GM23338 (cell line): ENCODE results near the gene GPRC5D. TPM values are rescaled to one million over a fixed set of nuclear protein-coding genes. Genes with fewer than 3 reads are reported as not detected.

Source experiments
- ATAC-seq: fragments of 200-7000 bp; cut with Tn5 transposase; 3 replicates; pipeline ENCODE4 v1.9.1; 2020
- DNase-seq: peaks from one replicate; pipeline ENCODE4 v3.0.0-alpha.2; 2015; ENCODE audit warnings: low spot score
- H2AFZ ChIP-seq: fragments of 200-600 bp; sonication (generic); 2 replicates; pipeline ENCODE4 v1.8.0; 2016; ENCODE audit warnings: antibody characterized with exemption, mild to moderate bottlenecking, moderate library complexity
- H3F3A ChIP-seq: fragments of 200-600 bp; sonication (generic); replicated peaks from 2 replicates; pipeline ENCODE4 v1.8.0; 2017; ENCODE audit warnings: antibody characterized with exemption, mixed run types, low read depth
- H3K27ac ChIP-seq: fragments of 200-600 bp; sonication (generic); 2 replicates; pipeline ENCODE4 v1.6.1; 2016; ENCODE audit warnings: low read depth
- H3K27me3 ChIP-seq: fragments of 200-600 bp; sonication (generic); 2 replicates; pipeline ENCODE4 v1.8.0; 2016; ENCODE audit warnings: mild to moderate bottlenecking, mixed run types, moderate library complexity; ENCODE audit not compliant: insufficient read depth
- H3K36me3 ChIP-seq: fragments of 200-600 bp; sonication (generic); 2 replicates; pipeline ENCODE4 v1.8.0; 2016; ENCODE audit warnings: mild to moderate bottlenecking; ENCODE audit not compliant: insufficient read depth
- H3K4me1 ChIP-seq: fragments of 200-600 bp; sonication (generic); 2 replicates; pipeline ENCODE4 v1.8.0; 2016; ENCODE audit warnings: mild to moderate bottlenecking, moderate library complexity; ENCODE audit not compliant: insufficient read depth
- H3K4me2 ChIP-seq: fragments of 200-600 bp; sonication (generic); 2 replicates; pipeline ENCODE4 v1.7.1; 2017; ENCODE audit warnings: mixed run types
- H3K4me3 ChIP-seq: fragments of 200-600 bp; sonication (generic); 2 replicates; pipeline ENCODE4 v1.6.1; 2016; ENCODE audit warnings: mixed run types
- H3K79me2 ChIP-seq: fragments of 200-600 bp; sonication (generic); replicated peaks from 2 replicates; pipeline ENCODE4 v1.8.0; 2017; ENCODE audit warnings: mild to moderate bottlenecking; ENCODE audit not compliant: insufficient read depth
- H3K9me2 ChIP-seq: fragments of 200-600 bp; sonication (generic); 2 replicates; pipeline ENCODE4 v1.8.0; 2017; ENCODE audit not compliant: insufficient read depth
- H4K20me1 ChIP-seq: fragments of 200-600 bp; sonication (generic); replicated peaks from 2 replicates; pipeline ENCODE4 v1.8.0; 2017; ENCODE audit warnings: mild to moderate bottlenecking; ENCODE audit not compliant: insufficient read depth
- H3K27ac Mint-ChIP-seq: 2 replicates; pipeline ENCODE4 v1.8.0; 2020; ENCODE audit warnings: inconsistent platforms, mild to moderate bottlenecking, moderate library complexity, mixed read lengths
- H3K27me3 Mint-ChIP-seq: 3 replicates; pipeline ENCODE4 v1.8.0; 2022; ENCODE audit warnings: low read depth, mild to moderate bottlenecking, moderate library complexity, mixed read lengths, inconsistent platforms; ENCODE audit not compliant: insufficient read depth, poor library complexity
- H3K36me3 Mint-ChIP-seq: 3 replicates; pipeline ENCODE4 v1.8.0; 2021; ENCODE audit warnings: low read depth, mild to moderate bottlenecking, inconsistent platforms, moderate library complexity, mixed read lengths
- H3K4me1 Mint-ChIP-seq: 3 replicates; pipeline ENCODE4 v1.8.0; 2020; ENCODE audit warnings: mild to moderate bottlenecking, inconsistent platforms, mixed read lengths
- H3K4me3 Mint-ChIP-seq: 3 replicates; pipeline ENCODE4 v1.8.0; 2021; ENCODE audit warnings: moderate library complexity, mild to moderate bottlenecking, inconsistent platforms, mixed read lengths
- H3K9me3 Mint-ChIP-seq: 3 replicates; pipeline ENCODE4 v1.8.0; 2020; ENCODE audit warnings: moderate library complexity, mild to moderate bottlenecking, inconsistent platforms, mixed read lengths
- CREB1 ChIP-seq: fragments of 250-450 bp; sonication (Bioruptor Pico); IDR thresholded peaks from 2 replicates; pipeline ENCODE4 v1.5.0; 2020; ENCODE audit warnings: low read depth, mild to moderate bottlenecking, moderate library complexity
- CTCF ChIP-seq, 2 experiments: fragments of 200-600 bp in 1 of 2; sonication (generic) in 1 of 2; conservative IDR thresholded peaks; 2 replicates each; pipeline versions ENCODE4 v1.5.1 to v1.6.1; 2016 to 2017; ENCODE audit warnings: antibody characterized with exemption in 2 of 2, low read depth in 2 of 2, mild to moderate bottlenecking in 2 of 2, moderate library complexity in 1 of 2
- ETS1 ChIP-seq: IDR thresholded peaks from 2 replicates; pipeline ENCODE4 v1.6.1; 2016; ENCODE audit warnings: antibody characterized with exemption
- EZH2 ChIP-seq: fragments of 200-600 bp; sonication (generic); IDR thresholded peaks from one replicate; pipeline ENCODE4 v1.8.0; 2017; ENCODE audit warnings: antibody characterized with exemption, mild to moderate bottlenecking, low read depth; ENCODE audit not compliant: unreplicated experiment
- JUNB ChIP-seq: IDR thresholded peaks from one replicate; pipeline ENCODE4 v1.6.1; 2016; ENCODE audit warnings: antibody characterized with exemption; ENCODE audit not compliant: unreplicated experiment
- NANOG ChIP-seq: IDR thresholded peaks from 2 replicates; pipeline ENCODE4 v1.6.1; 2016; ENCODE audit warnings: antibody characterized with exemption, borderline replicate concordance
- POLR2AphosphoS5 ChIP-seq: IDR thresholded peaks from 2 replicates; pipeline ENCODE4 v1.6.1; 2016; ENCODE audit warnings: antibody characterized with exemption, low read depth
- ZNF462 ChIP-seq: fragments of 250-450 bp; sonication (Bioruptor Pico); IDR thresholded peaks from 2 replicates; pipeline ENCODE4 v1.5.0; 2020; ENCODE audit warnings: mild to moderate bottlenecking, moderate library complexity
- polyA plus RNA-seq: library from polyadenylated mRNA; unstranded; fragments of >200 nt; fragmentation: Nextera tagmentation; extraction: Ambion mirVana; gene quantifications from 2 replicates; pipeline ENCODE4 v1.2.1, GENCODE V29; 2016
- total RNA-seq: library from RNA; depleted of rRNA; stranded (reverse); fragments of >200 nt; shearing (Covaris generic); gene quantifications from 2 replicates; pipeline ENCODE4 v1.2.3, GENCODE V29; 2014
- TF ChIP-seq, protein P1 (sequence below): IDR thresholded peaks from one replicate; pipeline ENCODE4 v1.6.1; 2018; ENCODE audit warnings: antibody characterized with exemption; ENCODE audit not compliant: unreplicated experiment

The GPRC5D gene
- total and polyA plus RNA-seq, 2 experiments from 2014 or later = not detected

- Mint-ChIP-seq H3K4me3 (no peak overlapping the region), H3K4me1 (no peaks in the 10 kb centered on the region), H3K27me3 (peaks cover 6% of the 10 kb centered on the region), H3K36me3 (no peaks in the 10 kb centered on the region), H3K27ac (no peak overlapping the region), H3K9me3 (no peaks in the 10 kb centered on the region)
- ATAC-seq (no peak), DNase-seq (no peak)
- no peaks in the 10 kb centered on the region for H3K79me2 ChIP-seq
- no peak for TF ChIP-seq CTCF (conservative IDR thresholded peaks at IDR 0.05; ENCODE audit: low read depth in 2 of 2)
- H3K4me1 ChIP-seq = no peaks in the 10 kb centered on the region
- H3K4me3 ChIP-seq = no peak overlapping the region
- H3K27me3 ChIP-seq = no peaks in the 10 kb centered on the region
- no peaks in the 10 kb centered on the region for H3K9me2 ChIP-seq
- no peak overlapping the region for H3K4me2 ChIP-seq
- no peaks in the 10 kb centered on the region for H4K20me1 ChIP-seq
- H3K27ac ChIP-seq = no peak overlapping the region
- H3F3A ChIP-seq = no peaks in the 10 kb centered on the region
- H2AFZ ChIP-seq = no peak overlapping the region
- H3K36me3 ChIP-seq = no peaks in the 10 kb centered on the region
These were observed 4.1 kb downstream of the GPRC5D start for GRCh38 chr12:12947902-12948301.

DNA sequence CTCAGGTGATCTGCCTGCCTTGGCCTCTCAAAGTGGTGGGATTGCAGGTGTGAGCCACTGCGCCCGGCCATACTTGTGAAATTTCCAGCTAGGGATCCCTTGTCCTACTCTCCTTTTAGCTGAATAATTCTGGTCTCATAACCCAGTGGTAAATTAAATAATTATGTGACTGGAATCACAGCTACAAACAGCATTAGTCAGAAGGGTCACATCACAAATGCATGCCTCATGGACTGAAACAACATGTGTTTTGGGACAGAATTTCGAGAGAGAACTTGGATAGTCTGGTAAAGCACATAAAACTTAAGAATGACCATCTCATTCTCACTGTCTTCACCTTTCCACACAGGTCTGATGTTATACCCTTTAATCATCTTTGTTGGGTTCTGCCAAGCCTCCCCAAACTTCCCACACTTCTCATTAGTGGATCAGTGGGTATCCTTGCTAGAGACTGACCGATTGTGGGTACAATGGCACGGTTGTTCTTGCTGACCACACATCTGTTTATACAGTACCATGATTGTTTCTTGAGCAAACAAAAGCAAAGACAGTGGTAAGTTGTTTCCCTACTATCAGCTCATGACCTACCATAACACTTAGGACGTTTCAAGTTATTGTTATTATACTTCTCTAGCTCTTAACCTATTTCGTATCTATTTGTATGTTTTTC lies 5.1 kb downstream of the GPRC5D start:
- Mint-ChIP-seq H3K27ac (no peak overlapping the region), H3K4me1 (no peaks in the 10 kb centered on the region), H3K9me3 (no peaks in the 10 kb centered on the region), H3K27me3 (peaks cover 3% of the 10 kb centered on the region), H3K36me3 (no peaks in the 10 kb centered on the region), H3K4me3 (no peak overlapping the region)
- H3K4me2 ChIP-seq = no peak overlapping the region
- no peak overlapping the region for H2AFZ ChIP-seq
- no peaks in the 10 kb centered on the region for H3K79me2 ChIP-seq
- ATAC-seq = no peak
- H3K36me3 ChIP-seq = no peaks in the 10 kb centered on the region
- H3F3A ChIP-seq = no peaks in the 10 kb centered on the region
- no peaks in the 10 kb centered on the region for H4K20me1 ChIP-seq
- no peak overlapping the region for H3K4me3 ChIP-seq
- H3K27ac ChIP-seq = no peak overlapping the region
- H3K4me1 ChIP-seq = no peaks in the 10 kb centered on the region
- no peaks in the 10 kb centered on the region for H3K27me3 ChIP-seq
- no peak for DNase-seq
- H3K9me2 ChIP-seq = no peaks in the 10 kb centered on the region
- no peak for TF ChIP-seq ETS1
- TF ChIP-seq JUNB = no peak
- TF ChIP-seq NANOG = no peak
- TF ChIP-seq EZH2 = no peak
- TF ChIP-seq POLR2AphosphoS5 = no peak
- TF ChIP-seq CREB1 (CRISPR knock-in tag) = no peak
- TF ChIP-seq, protein P1, sequence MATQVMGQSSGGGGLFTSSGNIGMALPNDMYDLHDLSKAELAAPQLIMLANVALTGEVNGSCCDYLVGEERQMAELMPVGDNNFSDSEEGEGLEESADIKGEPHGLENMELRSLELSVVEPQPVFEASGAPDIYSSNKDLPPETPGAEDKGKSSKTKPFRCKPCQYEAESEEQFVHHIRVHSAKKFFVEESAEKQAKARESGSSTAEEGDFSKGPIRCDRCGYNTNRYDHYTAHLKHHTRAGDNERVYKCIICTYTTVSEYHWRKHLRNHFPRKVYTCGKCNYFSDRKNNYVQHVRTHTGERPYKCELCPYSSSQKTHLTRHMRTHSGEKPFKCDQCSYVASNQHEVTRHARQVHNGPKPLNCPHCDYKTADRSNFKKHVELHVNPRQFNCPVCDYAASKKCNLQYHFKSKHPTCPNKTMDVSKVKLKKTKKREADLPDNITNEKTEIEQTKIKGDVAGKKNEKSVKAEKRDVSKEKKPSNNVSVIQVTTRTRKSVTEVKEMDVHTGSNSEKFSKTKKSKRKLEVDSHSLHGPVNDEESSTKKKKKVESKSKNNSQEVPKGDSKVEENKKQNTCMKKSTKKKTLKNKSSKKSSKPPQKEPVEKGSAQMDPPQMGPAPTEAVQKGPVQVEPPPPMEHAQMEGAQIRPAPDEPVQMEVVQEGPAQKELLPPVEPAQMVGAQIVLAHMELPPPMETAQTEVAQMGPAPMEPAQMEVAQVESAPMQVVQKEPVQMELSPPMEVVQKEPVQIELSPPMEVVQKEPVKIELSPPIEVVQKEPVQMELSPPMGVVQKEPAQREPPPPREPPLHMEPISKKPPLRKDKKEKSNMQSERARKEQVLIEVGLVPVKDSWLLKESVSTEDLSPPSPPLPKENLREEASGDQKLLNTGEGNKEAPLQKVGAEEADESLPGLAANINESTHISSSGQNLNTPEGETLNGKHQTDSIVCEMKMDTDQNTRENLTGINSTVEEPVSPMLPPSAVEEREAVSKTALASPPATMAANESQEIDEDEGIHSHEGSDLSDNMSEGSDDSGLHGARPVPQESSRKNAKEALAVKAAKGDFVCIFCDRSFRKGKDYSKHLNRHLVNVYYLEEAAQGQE = no peak
- TF ChIP-seq ZNF462 (CRISPR knock-in tag) = no peak
